GM23248 (cell line): Measurements from ENCODE around the gene PTPRO.

ENCODE experiments used
- EZH2 ChIP-seq: fragments of 200-600 bp; sonication (generic); IDR thresholded peaks from 2 replicates; pipeline ENCODE4 v1.6.1; 2018; ENCODE audit warnings: antibody characterized with exemption, mild to moderate bottlenecking; ENCODE audit not compliant: insufficient read depth, poor library complexity, severe bottlenecking
- EZH2phosphoT487 ChIP-seq: fragments of 200-600 bp; sonication (generic); IDR thresholded peaks from 2 replicates; pipeline ENCODE4 v1.6.1; 2018; ENCODE audit warnings: antibody characterized with exemption, moderate library complexity, mild to moderate bottlenecking, low read depth; ENCODE audit not compliant: insufficient read depth

DNA sequence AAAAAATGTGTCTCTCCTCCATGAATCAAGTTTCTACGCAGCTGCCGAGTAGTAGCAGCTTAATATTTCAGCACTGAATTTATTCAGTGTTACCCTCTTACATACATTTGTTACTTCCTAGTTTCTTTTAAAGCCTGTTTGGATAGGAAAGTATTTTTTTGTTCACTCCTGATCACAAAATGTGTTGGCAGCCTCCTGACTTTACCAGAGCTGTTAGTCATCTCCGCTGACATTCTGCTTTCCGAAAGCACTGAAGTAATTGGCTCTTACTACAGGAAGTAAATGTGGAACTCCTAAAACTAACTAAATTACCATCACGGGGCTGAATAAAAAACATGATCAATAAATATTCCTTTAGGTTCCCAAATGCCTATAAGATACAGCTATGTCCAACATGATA lies 241.4 kb downstream of the PTPRO start:
- TF ChIP-seq EZH2 (no peak), EZH2phosphoT487 (no peak)
